Mesodermal cell (in vitro differentiated cells): ENCODE results near the gene CDC42EP3.

ENCODE experiments used
- H3K27ac ChIP-seq: 2 replicates; pipeline ENCODE4 v1.7.0; 2013; ENCODE audit warnings: mild to moderate bottlenecking, low read depth, low read length, moderate library complexity; ENCODE audit not compliant: severe bottlenecking
- H3K36me3 ChIP-seq: 2 replicates; pipeline ENCODE4 v1.7.1; 2013; ENCODE audit warnings: mild to moderate bottlenecking, low read length, moderate library complexity; ENCODE audit not compliant: control insufficient read depth, insufficient read depth
- H3K4me1 ChIP-seq: one replicate; pipeline ENCODE4 v1.7.1; 2013; ENCODE audit warnings: mild to moderate bottlenecking, low read length; ENCODE audit not compliant: insufficient read depth, control insufficient read depth, poor library complexity, severe bottlenecking
- H3K4me3 ChIP-seq: 2 replicates; pipeline ENCODE4 v1.7.0; 2013; ENCODE audit warnings: low read length, control low read depth, mild to moderate bottlenecking; ENCODE audit not compliant: insufficient read depth, poor library complexity, severe bottlenecking; ENCODE audit errors: extremely low read depth
- H3K9me3 ChIP-seq: 2 replicates; pipeline ENCODE4 v1.7.1; 2013; ENCODE audit warnings: mild to moderate bottlenecking, low read length, moderate library complexity; ENCODE audit not compliant: control insufficient read depth
- WGBS, 2 experiments: methylation state at CpG; one replicate each; pipeline ENCODE4 v1.1.5; 2013; ENCODE audit warnings: missing lambda C conversion rate in 2 of 2; ENCODE audit not compliant: insufficient coverage in 2 of 2; 5-methylcytosine and 5-hydroxymethylcytosine counted together

CDC42EP3 gene

GRCh38 chr2:37683241-37683640 lies 11.8 kb upstream of the CDC42EP3 start:
- H3K4me3 ChIP-seq, result no peak overlapping the region
- H3K27ac ChIP-seq, result no peak overlapping the region
- H3K4me1 ChIP-seq, result peaks cover 2% of the 10 kb centered on the region
- WGBS, 2 experiments, result 90 to 91% methylated on average over 2 to 3 of the region's 3 CpGs
- H3K9me3 ChIP-seq, result no peaks in the 10 kb centered on the region
- no peaks in the 10 kb centered on the region for H3K36me3 ChIP-seq

- H3K4me1 ChIP-seq, result peaks cover 6% of the 10 kb centered on the region
- H3K4me3 ChIP-seq, result no peak overlapping the region
- no peaks in the 10 kb centered on the region for H3K36me3 ChIP-seq
- WGBS, 2 experiments, result 79 to 89% methylated on average over 3 of the region's 4 CpGs
- H3K27ac ChIP-seq, result no peak overlapping the region
- no peaks in the 10 kb centered on the region for H3K9me3 ChIP-seq
Observed at GRCh38 chr2:37682473-37682872, 11.0 kb upstream of the CDC42EP3 start.

GRCh38 chr2:37681587-37681986 lies 10.1 kb upstream of the CDC42EP3 start:
- H3K27ac ChIP-seq, result no peak overlapping the region
- H3K4me3 ChIP-seq, result no peak overlapping the region
- WGBS, 2 experiments, result 86 to 100% methylated on average over 1 of the region's 1 CpG
- no peaks in the 10 kb centered on the region for H3K9me3 ChIP-seq
- no peaks in the 10 kb centered on the region for H3K36me3 ChIP-seq
- H3K4me1 ChIP-seq, result peaks cover 7% of the 10 kb centered on the region

GRCh38 chr2:37679072-37679695 lies 7.7 kb upstream of the CDC42EP3 start:
- no peak overlapping the region for H3K4me3 ChIP-seq
- H3K27ac ChIP-seq, result no peak overlapping the region
- peaks cover 23% of the 10 kb centered on the region for H3K4me1 ChIP-seq
- WGBS, 2 experiments, result 83% methylated on average over 1 of the region's 2 CpGs; no CpG with 5 or more reads in 1 of the 2 experiments
- no peaks in the 10 kb centered on the region for H3K36me3 ChIP-seq
- no peaks in the 10 kb centered on the region for H3K9me3 ChIP-seq

GRCh38 chr2:37676274-37676673 lies 4.8 kb upstream of the CDC42EP3 start:
- WGBS, 2 experiments, result no CpG with 5 or more reads among the region's 1 CpG
- no peaks in the 10 kb centered on the region for H3K36me3 ChIP-seq
- H3K4me3 ChIP-seq, result no peak overlapping the region
- H3K4me1 ChIP-seq, result peaks cover 23% of the 10 kb centered on the region
- H3K27ac ChIP-seq, result no peak overlapping the region
- H3K9me3 ChIP-seq, result no peaks in the 10 kb centered on the region

- no peak overlapping the region for H3K4me3 ChIP-seq
- WGBS, 2 experiments, result 50% methylated on average over 1 of the region's 2 CpGs; no CpG with 5 or more reads in 1 of the 2 experiments
- H3K9me3 ChIP-seq, result no peaks in the 10 kb centered on the region
- peaks cover 23% of the 10 kb centered on the region for H3K4me1 ChIP-seq
- no peak overlapping the region for H3K27ac ChIP-seq
- H3K36me3 ChIP-seq, result peaks cover 3% of the 10 kb centered on the region
Observed at GRCh38 chr2:37674946-37675345, 3.5 kb upstream of the CDC42EP3 start.

GRCh38 chr2:37672870-37673184 lies 1.4 kb upstream of the CDC42EP3 start:
- Histone ChIP-seq H3K9me3 (no peaks in the 10 kb centered on the region), H3K36me3 (peaks cover 23% of the 10 kb centered on the region), H3K4me1 (peaks cover 21% of the 10 kb centered on the region), H3K4me3 (peak overlapping the region; percentile 88), H3K27ac (peak overlapping the region; percentile 44)
- WGBS, 2 experiments, result 5 to 15% methylated on average over 5 of the region's 7 CpGs

- Histone ChIP-seq H3K9me3 (no peaks in the 10 kb centered on the region), H3K4me1 (peaks cover 23% of the 10 kb centered on the region), H3K36me3 (peaks cover 28% of the 10 kb centered on the region), H3K27ac (peak overlapping the region; percentile 85), H3K4me3 (peak overlapping the region; percentile 88)
- 0% methylated on average over 54 to 69 of the region's 69 CpGs for WGBS, 2 experiments
Observed at GRCh38 chr2:37672104-37672869, 845 bp upstream of the CDC42EP3 start.

GRCh38 chr2:37671816-37672103 lies 318 bp upstream of the CDC42EP3 start:
- H3K9me3 ChIP-seq, result no peaks in the 10 kb centered on the region
- peaks cover 29% of the 10 kb centered on the region for H3K4me1 ChIP-seq
- H3K27ac ChIP-seq, result peak overlapping the region; percentile 85
- 0% methylated on average over 13 to 29 of the region's 29 CpGs for WGBS, 2 experiments
- H3K36me3 ChIP-seq, result peaks cover 33% of the 10 kb centered on the region
- peak overlapping the region; percentile 88 for H3K4me3 ChIP-seq

- Histone ChIP-seq H3K36me3 (peaks cover 46% of the 10 kb centered on the region), H3K4me3 (peak overlapping the region; percentile 88), H3K4me1 (peaks cover 28% of the 10 kb centered on the region), H3K27ac (no peak overlapping the region), H3K9me3 (no peaks in the 10 kb centered on the region)
- 5 to 8% methylated on average over 8 to 9 of the region's 11 CpGs for WGBS, 2 experiments
Observed at GRCh38 chr2:37670378-37671008, 949 bp downstream of the CDC42EP3 start.

GRCh38 chr2:37669446-37669845 lies 2.0 kb downstream of the CDC42EP3 start:
- no peak overlapping the region for H3K27ac ChIP-seq
- no peaks in the 10 kb centered on the region for H3K9me3 ChIP-seq
- H3K4me1 ChIP-seq, result peaks cover 31% of the 10 kb centered on the region
- H3K4me3 ChIP-seq, result peak overlapping the region; percentile 88
- WGBS, 2 experiments, result 65% methylated on average over 2 of the region's 3 CpGs
- H3K36me3 ChIP-seq, result peaks cover 56% of the 10 kb centered on the region
